ENCODE results near the gene BICDL2. TPM values are rescaled to one million over a fixed set of nuclear protein-coding genes. Genes with fewer than 3 reads are reported as not detected.

The BICDL2 gene
- total and polyA plus RNA-seq, 9 of the 15 experiments (the other 6 are each of a cell fraction or from before 2014, with no cell fraction given): 0.09 to 0.28 (median 0.09) TPM; not detected in 6

- TF ChIP-seq, protein P1, sequence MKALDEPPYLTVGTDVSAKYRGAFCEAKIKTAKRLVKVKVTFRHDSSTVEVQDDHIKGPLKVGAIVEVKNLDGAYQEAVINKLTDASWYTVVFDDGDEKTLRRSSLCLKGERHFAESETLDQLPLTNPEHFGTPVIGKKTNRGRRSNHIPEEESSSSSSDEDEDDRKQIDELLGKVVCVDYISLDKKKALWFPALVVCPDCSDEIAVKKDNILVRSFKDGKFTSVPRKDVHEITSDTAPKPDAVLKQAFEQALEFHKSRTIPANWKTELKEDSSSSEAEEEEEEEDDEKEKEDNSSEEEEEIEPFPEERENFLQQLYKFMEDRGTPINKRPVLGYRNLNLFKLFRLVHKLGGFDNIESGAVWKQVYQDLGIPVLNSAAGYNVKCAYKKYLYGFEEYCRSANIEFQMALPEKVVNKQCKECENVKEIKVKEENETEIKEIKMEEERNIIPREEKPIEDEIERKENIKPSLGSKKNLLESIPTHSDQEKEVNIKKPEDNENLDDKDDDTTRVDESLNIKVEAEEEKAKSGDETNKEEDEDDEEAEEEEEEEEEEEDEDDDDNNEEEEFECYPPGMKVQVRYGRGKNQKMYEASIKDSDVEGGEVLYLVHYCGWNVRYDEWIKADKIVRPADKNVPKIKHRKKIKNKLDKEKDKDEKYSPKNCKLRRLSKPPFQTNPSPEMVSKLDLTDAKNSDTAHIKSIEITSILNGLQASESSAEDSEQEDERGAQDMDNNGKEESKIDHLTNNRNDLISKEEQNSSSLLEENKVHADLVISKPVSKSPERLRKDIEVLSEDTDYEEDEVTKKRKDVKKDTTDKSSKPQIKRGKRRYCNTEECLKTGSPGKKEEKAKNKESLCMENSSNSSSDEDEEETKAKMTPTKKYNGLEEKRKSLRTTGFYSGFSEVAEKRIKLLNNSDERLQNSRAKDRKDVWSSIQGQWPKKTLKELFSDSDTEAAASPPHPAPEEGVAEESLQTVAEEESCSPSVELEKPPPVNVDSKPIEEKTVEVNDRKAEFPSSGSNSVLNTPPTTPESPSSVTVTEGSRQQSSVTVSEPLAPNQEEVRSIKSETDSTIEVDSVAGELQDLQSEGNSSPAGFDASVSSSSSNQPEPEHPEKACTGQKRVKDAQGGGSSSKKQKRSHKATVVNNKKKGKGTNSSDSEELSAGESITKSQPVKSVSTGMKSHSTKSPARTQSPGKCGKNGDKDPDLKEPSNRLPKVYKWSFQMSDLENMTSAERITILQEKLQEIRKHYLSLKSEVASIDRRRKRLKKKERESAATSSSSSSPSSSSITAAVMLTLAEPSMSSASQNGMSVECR (CRISPR knock-in tag; IDR thresholded peaks at IDR 0.05): peak; percentile 85
- no peak for TF ChIP-seq ZNF239 (CRISPR knock-in tag; IDR thresholded peaks at IDR 0.05)
- peak; percentile 73 for TF ChIP-seq U2AF1 (optimal IDR thresholded peaks at IDR 0.05; ENCODE audit: low read depth, low read length)
- TF ChIP-seq HNRNPUL1 (IDR thresholded peaks at IDR 0.05; ENCODE audit: low read length): no peak
- no peak for TF ChIP-seq HDGF (IDR thresholded peaks at IDR 0.05)
- TF ChIP-seq ATF7 (IDR thresholded peaks at IDR 0.05): peak; percentile 68
- no peak for TF ChIP-seq LEF1 (IDR thresholded peaks at IDR 0.05)
- TF ChIP-seq ZBTB1 (CRISPR knock-in tag; IDR thresholded peaks at IDR 0.05; ENCODE audit: borderline replicate concordance, low read depth): no peak; the same call in 1 of the 2 replicates
- peak; percentile 76 for TF ChIP-seq L3MBTL2 (IDR thresholded peaks at IDR 0.05)
- no peak for TF ChIP-seq ZNF23 (CRISPR knock-in tag; IDR thresholded peaks at IDR 0.05)
- TF ChIP-seq HIVEP1 (CRISPR knock-in tag; IDR thresholded peaks at IDR 0.05): no peak
- TF ChIP-seq CBX8 (IDR thresholded peaks at IDR 0.05; ENCODE audit: borderline replicate concordance, extremely low read depth, low read depth, low read length, poor library complexity, severe bottlenecking): no peak
- TF ChIP-seq ZNF551 (CRISPR knock-in tag; IDR thresholded peaks at IDR 0.05): no peak
- TF ChIP-seq HNRNPLL (IDR thresholded peaks at IDR 0.05; ENCODE audit: low read depth, low read length, poor library complexity, severe bottlenecking): no peak
- no peak for TF ChIP-seq POLR2AphosphoS2 (IDR thresholded peaks at IDR 0.05; ENCODE audit: low read length)
- TF ChIP-seq MAFK (IDR thresholded peaks at IDR 0.05; ENCODE audit: low read length): no peak
- no peak for TF ChIP-seq ZC3H11A (IDR thresholded peaks at IDR 0.05; ENCODE audit: low read depth, low read length)
- no peak for TF ChIP-seq CCAR2 (IDR thresholded peaks at IDR 0.05; ENCODE audit: low read depth, low read length)
- peak; percentile 67 for TF ChIP-seq PCBP1 (IDR thresholded peaks at IDR 0.05; ENCODE audit: low read depth, low read length, poor library complexity, severe bottlenecking)
- no peak for TF ChIP-seq ELK3 (CRISPR knock-in tag; IDR thresholded peaks at IDR 0.05)
- TF ChIP-seq FOXO4 (CRISPR knock-in tag; IDR thresholded peaks at IDR 0.05): no peak
- no peak for TF ChIP-seq CBX5 (IDR thresholded peaks at IDR 0.05; ENCODE audit: borderline replicate concordance, low read depth)
- no peak for TF ChIP-seq NR2C2 (CRISPR knock-in tag; IDR thresholded peaks at IDR 0.05)
- TF ChIP-seq NR2C2 (tag; IDR thresholded peaks at IDR 0.05): peak; percentile 76
These were observed 22.4 kb upstream of the BICDL2 start (continued) for GRCh38 chr16:3059041-3059722.

Measured in K562 (cell line).